Adrenal gland (tissue), 12 donors: ENCODE data around the gene ACBD4. TPM values are rescaled to one million over a fixed set of nuclear protein-coding genes. Genes with fewer than 3 reads are reported as not detected.

Experiments
- DNase-seq, 7 donors: peaks; one replicate each; pipeline ENCODE4 v3.0.0-alpha.2; 2019 to 2020
- H3K27ac ChIP-seq, 5 donors: fragments of 200-600 bp; sonication (generic) in 4 of 5; 1 replicate in 3 of 5; 2 replicates in 2 of 5; pipeline versions ENCODE4 v1.5.1 to v1.8.0; 2016 to 2020; ENCODE audit warnings: mild to moderate bottlenecking in 1 of 5
- H3K27me3 ChIP-seq: fragments of 200-600 bp; 2 replicates; pipeline ENCODE4 v1.8.0; 2021
- H3K36me3 ChIP-seq, 2 donors: fragments of 200-600 bp; replicated peaks in 1 of 2; 1 replicate in 1 of 2; 2 replicates in 1 of 2; pipeline versions ENCODE4 v1.5.1 to v1.8.0; 2018 to 2022
- H3K4me1 ChIP-seq, 2 donors: fragments of 200-600 bp; replicated peaks in 1 of 2; 1 replicate in 1 of 2; 2 replicates in 1 of 2; pipeline versions ENCODE4 v1.5.1 to v1.8.0; 2018 to 2021
- H3K4me3 ChIP-seq, 4 donors: fragments of 200-600 bp; sonication (generic) in 3 of 4; one replicate each; pipeline ENCODE4 v1.5.1; 2016 to 2018
- H3K9me3 ChIP-seq, 3 donors: fragments of 200-600 bp; sonication (generic) in 1 of 3; replicated peaks in 1 of 3; 1 replicate in 2 of 3; 2 replicates in 1 of 3; pipeline versions ENCODE4 v1.5.1 to v1.8.0; 2016 to 2021
- POLR2A ChIP-seq, 2 donors: fragments of 450-650 bp; IDR thresholded peaks; one replicate each; pipeline ENCODE4 v1.6.1; 2017; ENCODE audit warnings: antibody characterized with exemption in 2 of 2, mild to moderate bottlenecking in 2 of 2, moderate library complexity in 1 of 2
- WGBS, 4 donors: extraction: QIAGEN DNeasy Blood & Tissue Kit in 2 of 4; methylation state at CpG; one replicate each; pipeline versions ENCODE4 v1.1.5 to v1.1.7; 2013 to 2017; 5-methylcytosine and 5-hydroxymethylcytosine counted together
- intact Hi-C, 2 donors: fragments of 100-400 bp; cut with DNase I; formaldehyde crosslinking; loops; one replicate each; pipeline versions ENCODE4 v1.14.1 to v1.15.0; 2022 to 2023
- polyA plus RNA-seq, 3 donors: library from polyadenylated mRNA; stranded (reverse); fragments of 200-250 nt in 2 of 3; fragments of 350-450 nt in 1 of 3; fragmentation: Illumina TruSeq in 1 of 3; extraction: RNeasy Lipid Tissue Mini Kit (QIAGEN cat#74804) in 1 of 3; gene quantifications; one replicate each; pipeline ENCODE4 v1.2.3, GENCODE V29; 2013 to 2014
- total RNA-seq, 9 donors: library from RNA; depleted of rRNA in 4 of 9; stranded (reverse); fragments of >200 nt in 4 of 9; fragments of 120-200 nt in 1 of 9; fragmentation: NEBNext Ultra II Directional in 1 of 9; extraction: Animal tissue kit (Norgen Biotek cat#: 25700) in 1 of 9; gene quantifications; one replicate each; pipeline versions ENCODE4 v1.1.0 to v1.2.4, GENCODE V29; 2013 to 2023
- TF ChIP-seq, protein P1 (sequence below), 6 experiments: fragments of 450-650 bp in 4 of 6; fragments of 200-600 bp in 2 of 6; sonication (generic) in 1 of 6; IDR thresholded peaks; 1 replicate in 5 of 6; 2 replicates in 1 of 6; pipeline versions ENCODE4 v1.5.1 to v1.8.0; 2016 to 2021; ENCODE audit warnings: antibody characterized with exemption in 6 of 6, mild to moderate bottlenecking in 2 of 6, moderate library complexity in 1 of 6
- donor health status: healthy with polysubstance abuse.
- donor health status: Bipolar disorder and iron deficiency.
- donor health status: DM: yes; HTN: yes; CAD: no.
- donor health status: DM: no; HTN: no; CAD: no.
- donor health status: DM: no; HTN: no; CAD: no.
- donor health status: DM: yes; HTN: yes; CAD: no.

The ACBD4 gene
- total and polyA plus RNA-seq, 12 donors: 6.6 to 71.3 (median 23.6) TPM

DNA sequence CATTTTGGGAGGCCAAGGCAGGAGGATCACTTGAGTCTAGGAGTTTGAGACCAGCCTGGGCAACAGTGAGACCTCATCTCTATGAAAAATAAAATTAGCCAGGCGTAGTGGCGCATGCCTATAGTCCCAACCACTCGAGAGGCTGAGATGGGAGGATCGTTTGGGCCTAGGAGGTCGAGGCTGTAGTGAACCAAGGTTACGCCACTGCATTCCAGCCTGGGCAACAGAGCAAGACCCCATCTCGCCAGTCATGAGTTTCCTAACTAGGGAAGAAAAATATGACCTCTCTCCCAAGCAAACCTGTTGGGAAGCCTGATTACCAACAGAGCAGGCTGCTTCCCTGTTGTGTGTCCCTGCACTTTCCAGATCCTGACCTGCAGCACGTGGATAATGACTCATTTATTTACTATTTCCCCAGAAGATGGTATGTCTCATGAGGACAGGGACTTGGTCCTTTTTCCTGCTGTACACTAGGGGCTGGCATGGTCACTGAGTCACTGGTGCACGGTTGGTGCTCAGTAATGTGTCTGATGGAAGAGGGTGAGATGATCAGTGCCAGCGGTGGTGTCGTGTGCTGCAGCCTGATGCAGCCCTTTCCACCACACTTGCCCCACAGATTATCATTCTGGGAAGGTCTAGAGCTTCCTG lies 43.6 kb upstream of the ACBD4 start:
- Histone ChIP-seq H3K4me1 (peaks cover 35 to 49% of the 10 kb centered on the region in 2 donors), H3K36me3 (peaks cover 0 to 84% of the 10 kb centered on the region in 2 donors), H3K9me3 (no peaks in the 10 kb centered on the region), H3K27ac (peak overlapping the region; percentile 78 to 94 (median 84)), H3K27me3 (no peaks in the 10 kb centered on the region), H3K4me3 (no peak overlapping the region)
- intact Hi-C loops: no loop called here
- no peak for TF ChIP-seq POLR2A (IDR thresholded peaks at IDR 0.05)
- TF ChIP-seq, protein P1, sequence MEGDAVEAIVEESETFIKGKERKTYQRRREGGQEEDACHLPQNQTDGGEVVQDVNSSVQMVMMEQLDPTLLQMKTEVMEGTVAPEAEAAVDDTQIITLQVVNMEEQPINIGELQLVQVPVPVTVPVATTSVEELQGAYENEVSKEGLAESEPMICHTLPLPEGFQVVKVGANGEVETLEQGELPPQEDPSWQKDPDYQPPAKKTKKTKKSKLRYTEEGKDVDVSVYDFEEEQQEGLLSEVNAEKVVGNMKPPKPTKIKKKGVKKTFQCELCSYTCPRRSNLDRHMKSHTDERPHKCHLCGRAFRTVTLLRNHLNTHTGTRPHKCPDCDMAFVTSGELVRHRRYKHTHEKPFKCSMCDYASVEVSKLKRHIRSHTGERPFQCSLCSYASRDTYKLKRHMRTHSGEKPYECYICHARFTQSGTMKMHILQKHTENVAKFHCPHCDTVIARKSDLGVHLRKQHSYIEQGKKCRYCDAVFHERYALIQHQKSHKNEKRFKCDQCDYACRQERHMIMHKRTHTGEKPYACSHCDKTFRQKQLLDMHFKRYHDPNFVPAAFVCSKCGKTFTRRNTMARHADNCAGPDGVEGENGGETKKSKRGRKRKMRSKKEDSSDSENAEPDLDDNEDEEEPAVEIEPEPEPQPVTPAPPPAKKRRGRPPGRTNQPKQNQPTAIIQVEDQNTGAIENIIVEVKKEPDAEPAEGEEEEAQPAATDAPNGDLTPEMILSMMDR (IDR thresholded peaks at IDR 0.05): no peak
- 81 to 86% (median 83%) methylated on average over 8 to 11 of the region's 11 CpGs for WGBS, 4 donors
- peak in 1 of 7 donors; percentile 55 for DNase-seq

DNA sequence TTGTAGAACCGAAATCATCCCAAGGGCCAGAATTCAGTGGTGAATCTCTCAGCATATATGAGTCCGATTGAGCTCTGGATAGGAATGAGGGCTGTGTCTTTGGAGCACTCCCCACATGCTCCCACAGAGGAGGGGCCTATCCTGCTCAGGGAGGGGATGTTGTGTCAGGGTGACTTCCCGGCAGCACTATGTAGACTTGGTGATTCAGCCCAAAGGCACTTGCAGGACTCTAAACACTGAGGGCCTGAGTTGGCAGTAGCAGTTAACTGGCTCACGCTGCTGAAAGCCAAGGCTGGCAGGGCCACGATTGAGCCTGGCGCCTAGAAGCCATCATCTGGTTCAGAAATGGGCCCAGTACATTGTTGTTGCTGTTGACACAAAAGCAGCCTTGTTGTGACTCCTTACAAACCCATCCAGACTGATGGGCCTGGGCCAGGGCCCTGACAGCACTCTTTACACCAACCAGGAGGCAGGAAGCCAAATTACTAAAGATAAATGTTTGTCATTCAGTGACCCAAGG lies 42.5 kb upstream of the ACBD4 start:
- peak overlapping the region; percentile 78 to 94 (median 84) for H3K27ac ChIP-seq
- 26 to 47% (median 32%) methylated on average over 3 to 6 of the region's 6 CpGs for WGBS, 4 donors
- no peaks in the 10 kb centered on the region for H3K9me3 ChIP-seq
- peaks cover 35 to 56% of the 10 kb centered on the region in 2 donors for H3K4me1 ChIP-seq
- TF ChIP-seq, protein P1 (IDR thresholded peaks at IDR 0.05): no peak
- peak; percentile 27 to 89 for TF ChIP-seq POLR2A (IDR thresholded peaks at IDR 0.05)
- H3K27me3 ChIP-seq: no peaks in the 10 kb centered on the region
- peaks cover 0 to 84% of the 10 kb centered on the region in 2 donors for H3K36me3 ChIP-seq
- DNase-seq: peak; percentile 81 to 97 (median 96)
- H3K4me3 ChIP-seq: no peak overlapping the region
- intact Hi-C loops: no loop called here

DNA sequence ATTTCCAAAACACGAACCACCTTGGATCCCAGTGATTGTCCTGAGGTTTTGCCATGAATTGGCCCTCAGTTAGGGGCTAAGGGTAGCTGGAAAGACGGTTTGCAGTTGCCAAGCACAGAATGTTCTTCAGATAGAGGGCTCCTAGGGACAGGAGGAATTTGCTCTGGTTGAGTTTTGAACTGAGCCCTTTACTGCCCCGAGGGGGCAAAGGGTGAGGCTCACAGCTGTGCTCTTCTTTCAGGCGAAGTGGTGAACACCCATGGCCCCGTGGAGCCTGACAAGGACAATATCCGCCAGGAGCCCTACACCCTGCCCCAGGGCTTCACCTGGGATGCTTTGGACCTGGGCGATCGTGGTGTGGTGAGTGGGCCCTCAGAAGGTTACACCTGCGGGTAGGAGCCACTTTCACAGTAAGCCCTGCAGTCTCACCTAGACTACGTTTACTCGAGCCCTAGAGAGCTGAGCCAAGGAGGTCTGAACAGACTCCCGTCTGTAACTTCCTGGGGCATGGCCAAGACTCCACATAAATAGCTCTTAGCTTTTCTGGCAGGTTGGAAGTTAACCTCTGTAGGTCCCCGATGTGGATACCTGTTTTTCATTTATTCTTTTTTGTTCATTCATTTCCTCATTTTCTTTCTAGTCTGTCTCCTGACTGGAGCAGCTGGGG lies 41.9 kb upstream of the ACBD4 start:
- Histone ChIP-seq H3K4me3 (no peak overlapping the region), H3K27me3 (no peaks in the 10 kb centered on the region), H3K4me1 (peaks cover 35 to 60% of the 10 kb centered on the region in 2 donors), H3K27ac (peak overlapping the region; percentile 78 to 94 (median 84)), H3K9me3 (no peaks in the 10 kb centered on the region), H3K36me3 (peaks cover 0 to 84% of the 10 kb centered on the region in 2 donors)
- WGBS, 4 donors: 46 to 53% (median 51%) methylated on average over 11 to 13 of the region's 13 CpGs
- peak in 1 of 7 donors; percentile 49 for DNase-seq
- intact Hi-C loops: no loop called here
- TF ChIP-seq, protein P1 (IDR thresholded peaks at IDR 0.05): no peak
- no peak for TF ChIP-seq POLR2A (IDR thresholded peaks at IDR 0.05)

DNA sequence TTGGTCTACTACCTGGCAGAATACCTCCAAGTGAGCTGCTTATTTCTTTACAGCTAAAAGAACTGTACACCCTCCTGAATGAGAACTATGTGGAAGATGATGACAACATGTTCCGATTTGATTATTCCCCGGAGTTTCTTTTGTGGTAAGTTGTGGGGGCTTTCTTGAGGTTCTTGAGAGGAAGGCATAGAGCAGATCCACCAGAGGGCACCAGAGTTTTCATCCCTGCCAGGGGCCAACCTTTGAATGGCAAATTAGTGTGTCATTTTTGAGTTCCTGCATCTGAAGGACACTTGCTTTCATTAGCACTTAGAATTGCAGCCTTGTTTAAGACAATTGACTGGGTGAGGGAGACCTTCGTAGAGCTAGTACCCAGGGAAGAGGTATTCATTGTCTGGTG lies 39.3 kb upstream of the ACBD4 start:
- no peak overlapping the region for H3K4me3 ChIP-seq
- no peak for TF ChIP-seq POLR2A (IDR thresholded peaks at IDR 0.05)
- TF ChIP-seq, protein P1 (IDR thresholded peaks at IDR 0.05): peak; percentile 32 to 60 (median 49)
- H3K36me3 ChIP-seq: peaks cover 0 to 75% of the 10 kb centered on the region in 2 donors
- peaks cover 35 to 58% of the 10 kb centered on the region in 2 donors for H3K4me1 ChIP-seq
- 47 to 60% (median 53%) methylated on average over 3 of the region's 3 CpGs for WGBS, 4 donors
- H3K27me3 ChIP-seq: no peaks in the 10 kb centered on the region
- intact Hi-C loops: loop anchor here in 1 of 2 donors (5.0 kb wide), 1 partner anchor 174 kb away; no protein-coding TSS in a partner anchor
- DNase-seq: peak in 2 of 7 donors; percentile 52 to 56
- peak overlapping the region in 4 of 5 donors; percentile 33 to 71 (median 58) for H3K27ac ChIP-seq
- H3K9me3 ChIP-seq: no peaks in the 10 kb centered on the region
